Adipocyte (in vitro differentiated cells): ENCODE measurements around the gene EML4.

Experiments used
- DNase-seq: peaks from one replicate; pipeline ENCODE4 v3.0.0-alpha.2; 2015; ENCODE audit warnings: low read depth
- H3K27me3 ChIP-seq: replicated peaks from 2 replicates; pipeline ENCODE4 v1.7.0; 2013; ENCODE audit warnings: mild to moderate bottlenecking, low read length, moderate library complexity; ENCODE audit not compliant: control insufficient read depth, insufficient read depth
- H3K36me3 ChIP-seq: 2 replicates; pipeline ENCODE4 v1.7.0; 2013; ENCODE audit warnings: low read length, mild to moderate bottlenecking, moderate library complexity; ENCODE audit not compliant: control insufficient read depth, insufficient read depth, severe bottlenecking
- H3K4me1 ChIP-seq: 2 replicates; pipeline ENCODE4 v1.7.0; 2013; ENCODE audit warnings: mild to moderate bottlenecking, low read length, moderate library complexity; ENCODE audit not compliant: control insufficient read depth, insufficient read depth
- H3K4me3 ChIP-seq: 2 replicates; pipeline ENCODE4 v1.7.0; 2013; ENCODE audit warnings: mild to moderate bottlenecking, low read length, moderate library complexity
- H3K9ac ChIP-seq: 2 replicates; pipeline ENCODE4 v1.7.0; 2013; ENCODE audit warnings: mild to moderate bottlenecking, low read length, moderate library complexity
- H3K9me3 ChIP-seq: 2 replicates; pipeline ENCODE4 v1.7.0; 2013; ENCODE audit warnings: mild to moderate bottlenecking, low read length, moderate library complexity; ENCODE audit not compliant: control insufficient read depth

EML4 gene

DNA sequence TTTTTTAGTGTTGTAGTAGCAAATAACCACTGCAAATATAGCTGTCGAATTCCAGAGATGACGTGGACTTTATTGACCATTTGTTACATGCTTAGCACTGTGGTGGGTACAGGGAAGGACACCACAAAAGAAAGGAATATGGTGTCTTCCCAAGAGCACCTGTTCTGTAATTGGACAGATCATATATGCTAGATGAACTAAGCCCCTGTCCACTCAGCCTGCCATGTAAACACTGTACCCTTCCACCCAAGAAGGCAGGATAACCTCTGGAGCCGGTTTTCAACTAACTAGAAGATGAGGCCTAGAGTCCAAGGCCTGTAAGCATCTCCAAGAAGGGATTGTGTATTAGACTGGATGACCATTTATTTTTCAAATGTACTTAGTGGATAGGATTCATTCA is 147.8 kb downstream of the EML4 start:
- peaks cover 21% of the 10 kb centered on the region for H3K36me3 ChIP-seq
- H3K9ac ChIP-seq: no peak overlapping the region
- H3K4me1 ChIP-seq: peaks cover 13% of the 10 kb centered on the region
- H3K4me3 ChIP-seq: no peak overlapping the region
- H3K9me3 ChIP-seq: no peaks in the 10 kb centered on the region
- no peaks in the 10 kb centered on the region for H3K27me3 ChIP-seq
- no peak for DNase-seq

DNA sequence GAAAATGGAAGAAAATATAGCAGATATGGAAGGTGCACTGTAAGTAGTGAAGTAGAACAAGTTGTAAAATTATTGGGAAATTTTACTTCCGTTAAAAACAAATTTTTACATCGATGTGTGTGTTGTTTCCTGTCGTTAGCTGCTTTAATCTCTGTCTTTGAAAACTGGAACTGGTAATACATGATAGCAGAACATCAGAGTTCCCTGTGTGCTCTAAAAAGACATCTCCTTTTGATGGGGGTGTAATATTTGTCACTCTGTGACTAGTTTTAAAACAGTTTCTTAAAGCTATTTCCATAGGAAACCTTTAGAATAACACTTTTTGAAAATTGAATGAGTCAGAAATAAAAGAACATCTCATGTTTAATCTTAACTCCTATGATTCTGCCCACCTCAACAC is 148.3 kb downstream of the EML4 start:
- Histone ChIP-seq H3K4me1 (peaks cover 13% of the 10 kb centered on the region), H3K4me3 (no peak overlapping the region), H3K9me3 (no peaks in the 10 kb centered on the region), H3K9ac (no peak overlapping the region), H3K36me3 (peaks cover 21% of the 10 kb centered on the region), H3K27me3 (no peaks in the 10 kb centered on the region)
- no peak for DNase-seq

DNA sequence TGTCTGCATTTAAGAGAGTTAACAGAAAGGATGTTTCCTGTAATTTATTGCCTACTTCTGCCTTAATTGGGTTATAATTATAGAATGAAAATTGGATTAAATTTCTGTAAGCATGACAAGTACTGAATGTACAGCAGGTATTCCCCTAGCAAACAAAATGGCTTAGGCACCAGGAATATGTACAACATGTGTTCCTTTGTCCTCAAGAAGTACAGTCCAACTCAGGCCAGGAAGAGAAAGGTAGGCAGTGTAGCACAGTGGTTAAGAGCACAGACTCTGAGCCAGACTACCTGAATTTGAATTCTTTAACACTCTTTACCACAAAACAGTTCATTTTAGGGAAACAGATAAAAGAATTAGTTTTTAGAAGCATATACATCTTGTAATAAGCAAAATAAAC is 148.8 kb downstream of the EML4 start:
- Histone ChIP-seq H3K9me3 (no peaks in the 10 kb centered on the region), H3K27me3 (no peaks in the 10 kb centered on the region), H3K4me1 (peaks cover 13% of the 10 kb centered on the region), H3K36me3 (peaks cover 21% of the 10 kb centered on the region), H3K9ac (no peak overlapping the region), H3K4me3 (no peak overlapping the region)
- no peak for DNase-seq

DNA sequence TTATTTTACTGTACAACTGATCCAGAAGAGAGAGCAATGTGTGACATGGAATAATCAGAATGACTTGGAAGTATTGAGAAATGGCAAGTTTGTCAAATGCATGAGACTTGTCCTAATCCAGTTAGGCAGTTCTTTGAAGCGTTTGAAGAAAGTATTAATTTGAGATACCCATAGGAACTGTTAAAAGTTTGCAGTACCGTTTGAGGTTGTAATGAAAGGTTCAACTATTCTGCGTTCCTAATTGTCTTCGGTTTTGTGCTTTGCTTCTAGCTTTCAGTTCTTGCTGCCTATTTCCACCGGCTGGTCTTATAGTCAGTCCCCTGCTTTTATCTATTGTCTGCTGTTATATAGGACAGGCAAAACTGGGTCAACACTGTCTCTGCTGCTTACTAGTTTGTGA is 150.1 kb downstream of the EML4 start:
- no peak overlapping the region for H3K4me3 ChIP-seq
- H3K9me3 ChIP-seq: no peaks in the 10 kb centered on the region
- H3K27me3 ChIP-seq: no peaks in the 10 kb centered on the region
- H3K9ac ChIP-seq: no peak overlapping the region
- DNase-seq: no peak
- H3K36me3 ChIP-seq: peaks cover 21% of the 10 kb centered on the region
- peaks cover 13% of the 10 kb centered on the region for H3K4me1 ChIP-seq

DNA sequence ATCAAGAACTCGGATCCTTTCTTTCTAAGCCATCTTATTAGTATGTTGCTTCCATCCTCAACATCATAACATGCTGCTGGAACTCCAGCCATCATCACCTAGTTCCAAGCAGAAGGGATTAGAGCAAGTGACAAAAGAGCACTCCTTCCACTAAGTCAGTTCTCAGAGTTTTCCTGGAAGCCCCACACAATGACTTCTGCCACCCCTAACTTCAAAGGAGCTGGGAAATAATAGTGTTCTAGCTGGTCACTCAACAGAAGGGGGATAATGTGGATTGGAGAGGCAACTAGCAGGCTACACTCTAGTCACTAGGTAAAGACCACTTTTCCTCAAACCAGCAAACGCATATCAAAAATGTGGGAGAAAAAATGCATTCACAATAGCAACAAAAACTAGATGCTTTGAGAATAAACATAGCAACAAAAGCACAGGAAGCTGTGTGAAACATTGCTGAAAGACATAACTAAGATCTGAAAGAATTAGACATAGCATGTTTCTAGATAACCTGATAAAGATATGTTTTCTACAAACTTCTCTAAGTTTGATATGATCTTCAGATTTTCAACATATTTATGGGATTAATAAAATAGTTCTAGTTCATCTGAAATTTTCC is 152.4 kb downstream of the EML4 start:
- no peak for DNase-seq
- no peak overlapping the region for H3K4me3 ChIP-seq
- peaks cover 27% of the 10 kb centered on the region for H3K36me3 ChIP-seq
- H3K9me3 ChIP-seq: no peaks in the 10 kb centered on the region
- H3K4me1 ChIP-seq: peaks cover 4% of the 10 kb centered on the region
- H3K27me3 ChIP-seq: no peaks in the 10 kb centered on the region
- no peak overlapping the region for H3K9ac ChIP-seq

DNA sequence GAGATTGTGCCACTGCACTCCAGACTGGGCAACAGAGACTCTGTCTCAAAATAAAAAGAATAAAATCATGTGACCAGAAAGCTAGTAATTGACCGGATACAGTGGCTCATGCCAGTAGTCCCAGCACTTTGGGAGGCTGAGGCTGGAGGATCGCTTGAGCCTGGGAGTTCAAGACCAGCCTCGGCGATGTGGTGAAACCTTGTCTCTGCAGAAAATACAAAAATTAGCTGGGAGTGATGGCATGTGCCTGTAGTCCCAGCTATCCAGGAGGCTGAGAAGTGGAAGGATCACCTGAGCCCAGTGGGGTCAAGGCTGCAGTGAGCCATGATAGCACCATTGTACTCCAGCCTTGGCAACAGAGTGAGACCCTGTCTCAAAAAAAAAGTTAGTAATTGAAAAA is 155.1 kb downstream of the EML4 start:
- Histone ChIP-seq H3K27me3 (no peaks in the 10 kb centered on the region), H3K4me3 (no peak overlapping the region), H3K9ac (no peak overlapping the region), H3K4me1 (peaks cover 4% of the 10 kb centered on the region), H3K9me3 (no peaks in the 10 kb centered on the region), H3K36me3 (peaks cover 25% of the 10 kb centered on the region)
- no peak for DNase-seq

DNA sequence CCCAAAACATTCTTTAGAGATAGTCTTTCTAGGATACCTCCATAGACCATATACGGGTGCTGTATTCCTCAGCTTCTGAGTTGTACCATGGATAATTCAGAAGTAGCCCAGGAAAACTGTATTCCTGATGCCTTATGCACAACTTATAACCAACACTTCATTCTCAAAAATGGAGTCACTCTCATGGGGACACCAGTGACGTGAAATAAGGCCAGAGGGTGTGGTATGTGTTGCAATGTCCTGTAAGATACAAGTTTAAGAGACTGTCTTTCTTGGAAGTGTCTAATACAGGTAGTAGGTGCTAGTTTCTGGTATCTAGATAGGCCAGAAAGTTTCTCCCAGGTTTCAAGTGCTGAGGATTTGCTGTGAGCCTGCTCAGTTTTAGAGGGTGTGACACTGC is 155.8 kb downstream of the EML4 start:
- no peak overlapping the region for H3K4me3 ChIP-seq
- H3K4me1 ChIP-seq: peaks cover 5% of the 10 kb centered on the region
- no peaks in the 10 kb centered on the region for H3K9me3 ChIP-seq
- H3K9ac ChIP-seq: no peak overlapping the region
- no peaks in the 10 kb centered on the region for H3K27me3 ChIP-seq
- H3K36me3 ChIP-seq: peaks cover 33% of the 10 kb centered on the region
- DNase-seq: no peak

DNA sequence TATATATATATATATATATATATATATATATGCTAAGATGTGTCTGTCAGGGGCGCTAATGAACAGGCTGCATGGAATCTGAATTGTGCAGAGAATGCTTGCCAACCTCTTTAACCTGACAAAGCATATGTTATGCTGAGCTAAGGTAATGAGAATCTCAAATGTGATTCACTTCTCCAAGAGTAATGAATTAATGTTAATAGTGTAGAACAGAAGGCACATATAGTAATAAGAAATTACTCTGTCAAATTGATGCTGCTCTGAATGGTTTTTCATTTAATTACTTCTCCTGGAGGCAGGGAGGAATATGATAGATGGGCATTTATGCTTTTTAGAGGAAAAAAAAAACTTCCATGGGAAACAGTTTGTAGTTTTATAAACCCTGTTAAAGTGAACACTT is 156.5 kb downstream of the EML4 start:
- Histone ChIP-seq H3K4me3 (no peak overlapping the region), H3K9me3 (no peaks in the 10 kb centered on the region), H3K27me3 (no peaks in the 10 kb centered on the region), H3K4me1 (peaks cover 12% of the 10 kb centered on the region), H3K9ac (no peak overlapping the region), H3K36me3 (peaks cover 34% of the 10 kb centered on the region)
- DNase-seq: no peak

DNA sequence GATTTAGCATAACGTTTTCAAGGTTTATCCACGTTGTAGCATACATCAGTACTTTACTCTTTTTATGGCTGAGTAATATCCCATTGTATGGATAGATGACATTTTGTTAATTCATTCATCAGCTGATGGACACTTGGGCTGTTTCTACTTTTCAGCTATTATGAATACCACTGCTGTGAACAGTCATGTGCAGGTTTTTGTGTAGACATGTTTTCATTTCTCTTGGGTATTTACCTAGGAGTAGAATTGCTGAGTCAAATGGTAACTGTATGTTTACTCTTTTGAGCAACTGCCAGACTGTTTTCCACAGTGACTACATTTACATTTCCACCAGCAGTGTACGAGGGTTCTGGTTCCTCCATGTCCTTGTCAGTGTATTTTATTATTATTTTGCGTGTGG is 158.0 kb downstream of the EML4 start:
- no peaks in the 10 kb centered on the region for H3K27me3 ChIP-seq
- H3K9ac ChIP-seq: no peak overlapping the region
- no peak overlapping the region for H3K4me3 ChIP-seq
- H3K36me3 ChIP-seq: peaks cover 32% of the 10 kb centered on the region
- DNase-seq: no peak
- no peaks in the 10 kb centered on the region for H3K9me3 ChIP-seq
- peaks cover 27% of the 10 kb centered on the region for H3K4me1 ChIP-seq

DNA sequence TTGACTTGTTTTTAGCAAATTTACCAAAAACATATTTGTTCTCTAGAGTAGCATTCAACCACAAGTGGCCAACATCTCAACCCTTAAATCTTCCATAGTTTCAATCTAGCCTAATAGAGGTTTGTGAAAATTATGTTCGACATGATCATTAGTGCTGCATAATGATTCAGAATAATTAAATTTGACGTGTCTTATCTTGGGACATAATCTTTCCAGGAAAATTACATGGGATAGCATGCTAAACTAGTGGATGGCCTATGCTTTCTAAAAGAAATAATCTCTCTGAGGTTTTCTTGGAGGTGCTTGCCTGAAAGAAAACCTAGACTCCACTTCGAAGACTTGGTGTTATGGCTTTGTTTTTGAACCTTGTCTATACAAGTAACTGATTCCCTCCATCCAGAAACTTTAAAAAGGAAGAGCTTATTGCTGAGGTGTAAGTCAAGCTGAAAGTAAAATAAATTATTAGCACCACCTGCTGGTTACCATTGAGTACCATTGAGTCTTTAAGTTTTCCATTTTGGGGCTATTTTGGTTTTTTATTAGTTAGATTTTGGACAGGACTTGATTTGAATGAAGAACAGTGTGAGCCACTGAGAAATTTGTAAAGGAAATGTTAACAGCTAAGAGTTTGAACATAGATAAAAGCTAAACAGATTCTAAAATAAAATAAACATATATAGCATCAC is 159.1 kb downstream of the EML4 start:
- Histone ChIP-seq H3K27me3 (no peaks in the 10 kb centered on the region), H3K4me1 (peaks cover 31% of the 10 kb centered on the region), H3K4me3 (no peak overlapping the region), H3K9ac (no peak overlapping the region), H3K36me3 (peaks cover 44% of the 10 kb centered on the region), H3K9me3 (no peaks in the 10 kb centered on the region)
- DNase-seq: peak; percentile 78

DNA sequence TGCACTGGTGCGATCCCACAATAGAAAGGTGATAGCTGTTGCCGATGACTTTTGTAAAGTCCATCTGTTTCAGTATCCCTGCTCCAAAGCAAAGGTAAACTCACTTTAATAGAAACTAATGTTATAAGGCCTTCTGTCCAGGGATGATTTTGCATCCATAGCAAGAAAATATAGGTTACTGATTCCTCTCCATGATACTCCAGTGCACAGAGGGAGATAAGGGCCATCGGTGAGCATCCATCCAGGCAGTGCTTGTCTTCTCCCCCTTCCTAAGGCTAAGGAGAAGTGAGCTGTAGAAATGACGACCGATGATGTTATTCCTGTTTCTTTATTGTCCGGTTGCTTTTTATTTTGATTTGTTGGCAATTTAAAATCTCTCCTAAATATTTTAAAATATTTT is 159.8 kb downstream of the EML4 start:
- H3K9ac ChIP-seq: no peak overlapping the region
- H3K4me3 ChIP-seq: no peak overlapping the region
- peaks cover 31% of the 10 kb centered on the region for H3K4me1 ChIP-seq
- peaks cover 50% of the 10 kb centered on the region for H3K36me3 ChIP-seq
- no peak for DNase-seq
- no peaks in the 10 kb centered on the region for H3K27me3 ChIP-seq
- H3K9me3 ChIP-seq: no peaks in the 10 kb centered on the region

DNA sequence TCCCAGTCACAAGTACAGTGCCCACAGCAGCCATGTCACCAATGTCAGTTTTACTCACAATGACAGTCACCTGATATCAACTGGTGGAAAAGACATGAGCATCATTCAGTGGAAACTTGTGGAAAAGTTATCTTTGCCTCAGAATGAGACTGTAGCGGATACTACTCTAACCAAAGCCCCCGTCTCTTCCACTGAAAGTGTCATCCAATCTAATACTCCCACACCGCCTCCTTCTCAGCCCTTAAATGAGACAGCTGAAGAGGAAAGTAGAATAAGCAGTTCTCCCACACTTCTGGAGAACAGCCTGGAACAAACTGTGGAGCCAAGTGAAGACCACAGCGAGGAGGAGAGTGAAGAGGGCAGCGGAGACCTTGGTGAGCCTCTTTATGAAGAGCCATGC is 160.6 kb downstream of the EML4 start:
- H3K36me3 ChIP-seq: peaks cover 50% of the 10 kb centered on the region
- H3K9ac ChIP-seq: no peak overlapping the region
- no peaks in the 10 kb centered on the region for H3K9me3 ChIP-seq
- no peaks in the 10 kb centered on the region for H3K27me3 ChIP-seq
- no peak overlapping the region for H3K4me3 ChIP-seq
- DNase-seq: no peak
- peaks cover 31% of the 10 kb centered on the region for H3K4me1 ChIP-seq
